Neural progenitor cell (in vitro differentiated cells): ENCODE results near the gene LRP1B. TPM values are rescaled to one million over a fixed set of nuclear protein-coding genes. Genes with fewer than 3 reads are reported as not detected.

Experiments
- DNase-seq: peaks from one replicate; pipeline ENCODE4 v3.0.0-alpha.2; 2016; ENCODE audit warnings: low spot score
- H2AFZ ChIP-seq: fragments of 200-600 bp; sonication (generic); replicated peaks from 2 replicates; pipeline ENCODE4 v1.6.1; 2016; ENCODE audit warnings: antibody characterized with exemption
- H3F3A ChIP-seq: fragments of 200-600 bp; sonication (generic); 2 replicates; pipeline ENCODE4 v1.6.1; 2016; ENCODE audit warnings: antibody characterized with exemption, low read depth
- H3K27ac ChIP-seq: fragments of 200-600 bp; sonication (generic); 2 replicates; pipeline ENCODE4 v1.5.1; 2016; ENCODE audit warnings: mild to moderate bottlenecking
- H3K27me3 ChIP-seq: fragments of 200-600 bp; sonication (generic); 2 replicates; pipeline ENCODE4 v1.6.1; 2016; ENCODE audit warnings: mild to moderate bottlenecking, moderate library complexity
- H3K36me3 ChIP-seq: fragments of 200-600 bp; sonication (generic); 2 replicates; pipeline ENCODE4 v1.5.1; 2016
- H3K4me1 ChIP-seq: fragments of 200-600 bp; sonication (generic); 2 replicates; pipeline ENCODE4 v1.6.1; 2016; ENCODE audit warnings: mixed run types
- H3K4me2 ChIP-seq: fragments of 200-600 bp; sonication (generic); 2 replicates; pipeline ENCODE4 v1.6.1; 2016
- H3K4me3 ChIP-seq: fragments of 200-600 bp; sonication (generic); 2 replicates; pipeline ENCODE4 v1.5.1; 2016
- H3K79me2 ChIP-seq: fragments of 200-600 bp; sonication (generic); 2 replicates; pipeline ENCODE4 v1.6.1; 2016; ENCODE audit warnings: low read depth
- H3K9ac ChIP-seq: fragments of 200-600 bp; sonication (generic); 2 replicates; pipeline ENCODE4 v1.6.1; 2016
- H3K9me3 ChIP-seq: fragments of 200-600 bp; sonication (generic); 2 replicates; pipeline ENCODE4 v1.5.1; 2016; ENCODE audit warnings: low read depth
- H4K20me1 ChIP-seq: fragments of 200-600 bp; sonication (generic); 2 replicates; pipeline ENCODE4 v1.6.1; 2016; ENCODE audit warnings: low read depth
- H3K27ac Mint-ChIP-seq: 3 replicates; pipeline ENCODE4 v1.8.0; 2021; ENCODE audit warnings: mixed read lengths
- H3K27me3 Mint-ChIP-seq: 2 replicates; pipeline ENCODE4 v1.8.0; 2022; ENCODE audit warnings: low read depth, mild to moderate bottlenecking, inconsistent platforms, moderate library complexity, mixed read lengths; ENCODE audit not compliant: insufficient read depth
- H3K36me3 Mint-ChIP-seq: 3 replicates; pipeline ENCODE4 v1.8.0; 2021; ENCODE audit warnings: mixed read lengths
- H3K4me1 Mint-ChIP-seq: 3 replicates; pipeline ENCODE4 v1.8.0; 2021; ENCODE audit warnings: mixed read lengths
- H3K4me3 Mint-ChIP-seq: 3 replicates; pipeline ENCODE4 v1.8.0; 2021; ENCODE audit warnings: mild to moderate bottlenecking, moderate library complexity, mixed read lengths
- H3K9me3 Mint-ChIP-seq: 3 replicates; pipeline ENCODE4 v1.8.0; 2020; ENCODE audit warnings: mixed read lengths
- EZH2 ChIP-seq: fragments of 200-600 bp; sonication (generic); IDR thresholded peaks from 2 replicates; pipeline ENCODE4 v1.6.1; 2017; ENCODE audit warnings: antibody characterized with exemption, mild to moderate bottlenecking, moderate library complexity
- EZH2phosphoT487 ChIP-seq: fragments of 200-600 bp; sonication (generic); IDR thresholded peaks from 2 replicates; pipeline ENCODE4 v1.6.1; 2017; ENCODE audit warnings: antibody characterized with exemption
- total RNA-seq: library from RNA; depleted of rRNA; stranded (reverse); fragments of >200 nt; gene quantifications from 2 replicates; pipeline ENCODE4 v1.2.3, GENCODE V29; 2015; ENCODE audit warnings: low replicate concordance
- TF ChIP-seq, protein P1 (sequence below): fragments of 200-600 bp; sonication (generic); IDR thresholded peaks from 2 replicates; pipeline ENCODE4 v1.5.1; 2017; ENCODE audit warnings: antibody characterized with exemption, mild to moderate bottlenecking

LRP1B gene
- total RNA-seq, 1 donor from 2014 or later: not detected

DNA sequence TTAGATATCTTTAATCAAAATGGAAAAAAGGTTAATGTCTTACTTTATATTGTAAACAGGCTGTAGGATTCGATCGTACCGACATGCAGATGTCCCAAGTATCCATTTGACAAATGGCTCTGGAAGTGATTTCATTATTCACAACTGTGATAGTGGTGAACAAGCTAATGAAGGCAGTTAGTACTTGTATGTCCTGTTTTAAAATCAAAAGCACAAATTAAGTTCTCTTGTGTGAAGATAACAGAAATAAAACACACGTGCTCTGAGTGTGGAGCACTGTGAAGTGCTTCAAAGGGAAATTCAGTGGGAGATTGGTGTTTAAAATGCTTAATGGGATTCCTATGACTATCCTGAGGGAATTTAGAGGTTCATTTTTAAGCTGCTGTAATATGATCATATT is 8.6 kb upstream of the LRP1B start:
- Histone ChIP-seq H3K79me2 (no peaks in the 10 kb centered on the region), H4K20me1 (no peaks in the 10 kb centered on the region), H3K4me3 (no peak overlapping the region), H3K4me1 (no peaks in the 10 kb centered on the region), H3K27ac (no peak overlapping the region), H3K9ac (no peak overlapping the region), H3K4me2 (no peak overlapping the region), H3K27me3 (no peaks in the 10 kb centered on the region), H2AFZ (no peak overlapping the region), H3K9me3 (no peaks in the 10 kb centered on the region), H3F3A (no peaks in the 10 kb centered on the region), H3K36me3 (no peaks in the 10 kb centered on the region)
- Mint-ChIP-seq H3K4me3 (no peak overlapping the region), H3K27me3 (no peaks in the 10 kb centered on the region), H3K36me3 (no peaks in the 10 kb centered on the region), H3K27ac (no peak overlapping the region), H3K9me3 (no peaks in the 10 kb centered on the region), H3K4me1 (peaks cover 5% of the 10 kb centered on the region)
- DNase-seq: no peak
- TF ChIP-seq, protein P1, sequence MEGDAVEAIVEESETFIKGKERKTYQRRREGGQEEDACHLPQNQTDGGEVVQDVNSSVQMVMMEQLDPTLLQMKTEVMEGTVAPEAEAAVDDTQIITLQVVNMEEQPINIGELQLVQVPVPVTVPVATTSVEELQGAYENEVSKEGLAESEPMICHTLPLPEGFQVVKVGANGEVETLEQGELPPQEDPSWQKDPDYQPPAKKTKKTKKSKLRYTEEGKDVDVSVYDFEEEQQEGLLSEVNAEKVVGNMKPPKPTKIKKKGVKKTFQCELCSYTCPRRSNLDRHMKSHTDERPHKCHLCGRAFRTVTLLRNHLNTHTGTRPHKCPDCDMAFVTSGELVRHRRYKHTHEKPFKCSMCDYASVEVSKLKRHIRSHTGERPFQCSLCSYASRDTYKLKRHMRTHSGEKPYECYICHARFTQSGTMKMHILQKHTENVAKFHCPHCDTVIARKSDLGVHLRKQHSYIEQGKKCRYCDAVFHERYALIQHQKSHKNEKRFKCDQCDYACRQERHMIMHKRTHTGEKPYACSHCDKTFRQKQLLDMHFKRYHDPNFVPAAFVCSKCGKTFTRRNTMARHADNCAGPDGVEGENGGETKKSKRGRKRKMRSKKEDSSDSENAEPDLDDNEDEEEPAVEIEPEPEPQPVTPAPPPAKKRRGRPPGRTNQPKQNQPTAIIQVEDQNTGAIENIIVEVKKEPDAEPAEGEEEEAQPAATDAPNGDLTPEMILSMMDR: no peak
- no peak for TF ChIP-seq EZH2
- TF ChIP-seq EZH2phosphoT487: no peak

DNA sequence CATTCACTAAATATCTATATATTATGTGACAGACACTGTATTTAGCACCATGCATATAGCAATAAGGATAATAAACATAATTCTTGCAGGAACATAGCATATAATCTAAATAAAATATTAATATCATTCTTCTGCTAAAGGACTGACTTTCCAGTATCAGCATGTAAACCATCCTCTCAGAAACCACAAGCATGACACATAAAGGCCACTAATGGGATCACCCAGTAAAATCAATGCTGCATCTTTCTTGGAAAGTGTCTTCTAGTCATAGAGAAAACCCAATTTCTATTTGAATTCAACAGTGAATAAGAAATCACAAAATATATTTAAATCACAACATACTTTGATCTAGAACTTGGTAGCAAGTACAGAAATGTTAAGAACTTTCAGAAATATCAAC is 5.8 kb upstream of the LRP1B start:
- no peak overlapping the region for H3K4me3 Mint-ChIP-seq
- peaks cover 17% of the 10 kb centered on the region for H3K27me3 ChIP-seq
- no peaks in the 10 kb centered on the region for H3K9me3 ChIP-seq
- no peak overlapping the region for H2AFZ ChIP-seq
- no peak for DNase-seq
- H3K27ac Mint-ChIP-seq: no peak overlapping the region
- H3K4me2 ChIP-seq: no peak overlapping the region
- no peaks in the 10 kb centered on the region for H4K20me1 ChIP-seq
- no peak overlapping the region for H3K4me3 ChIP-seq
- no peaks in the 10 kb centered on the region for H3K9me3 Mint-ChIP-seq
- no peak overlapping the region for H3K27ac ChIP-seq
- no peaks in the 10 kb centered on the region for H3K36me3 ChIP-seq
- TF ChIP-seq, protein P1: no peak
- TF ChIP-seq EZH2: no peak
- no peak for TF ChIP-seq EZH2phosphoT487
- no peaks in the 10 kb centered on the region for H3K79me2 ChIP-seq
- no peaks in the 10 kb centered on the region for H3K36me3 Mint-ChIP-seq
- peaks cover 1% of the 10 kb centered on the region for H3F3A ChIP-seq
- no peak overlapping the region for H3K9ac ChIP-seq
- peaks cover 3% of the 10 kb centered on the region for H3K4me1 ChIP-seq
- H3K4me1 Mint-ChIP-seq: peaks cover 9% of the 10 kb centered on the region
- H3K27me3 Mint-ChIP-seq: peaks cover 2% of the 10 kb centered on the region

DNA sequence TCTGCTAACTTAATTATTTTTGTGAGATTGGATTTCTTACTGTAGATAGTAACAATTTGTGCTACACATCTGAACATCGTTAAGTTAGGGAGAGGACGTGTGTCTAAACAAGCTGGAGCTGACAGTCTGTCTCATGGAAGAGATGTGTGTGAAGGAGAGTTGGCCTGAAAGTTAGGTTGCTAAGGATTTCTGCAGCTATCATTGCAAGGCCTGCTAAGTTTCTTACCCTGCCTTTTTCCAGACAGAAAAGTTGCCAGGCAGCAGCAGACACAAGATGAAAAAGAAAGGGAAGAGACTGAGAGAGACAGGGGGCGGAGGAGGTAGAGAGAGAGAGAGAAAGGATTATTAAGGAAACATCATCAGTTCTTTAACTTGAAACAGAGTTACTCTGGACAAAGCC is 4.1 kb upstream of the LRP1B start:
- peaks cover 2% of the 10 kb centered on the region for H3K27me3 Mint-ChIP-seq
- DNase-seq: no peak
- no peaks in the 10 kb centered on the region for H3K9me3 Mint-ChIP-seq
- Histone ChIP-seq H2AFZ (no peak overlapping the region), H3F3A (peaks cover 11% of the 10 kb centered on the region), H3K27ac (no peak overlapping the region), H3K36me3 (no peaks in the 10 kb centered on the region), H3K9ac (no peak overlapping the region), H3K4me3 (no peak overlapping the region), H3K27me3 (peaks cover 33% of the 10 kb centered on the region), H3K4me2 (no peak overlapping the region), H4K20me1 (peaks cover under 1% of the 10 kb centered on the region), H3K79me2 (no peaks in the 10 kb centered on the region), H3K4me1 (peaks cover 7% of the 10 kb centered on the region), H3K9me3 (no peaks in the 10 kb centered on the region)
- TF ChIP-seq EZH2phosphoT487 (no peak), EZH2 (no peak)
- TF ChIP-seq, protein P1: no peak
- H3K4me1 Mint-ChIP-seq: peaks cover 11% of the 10 kb centered on the region
- no peaks in the 10 kb centered on the region for H3K36me3 Mint-ChIP-seq
- no peak overlapping the region for H3K4me3 Mint-ChIP-seq
- H3K27ac Mint-ChIP-seq: no peak overlapping the region
